Nasal cavity respiratory epithelium epithelial cell of viscerocranial mucosa (primary cell): Measurements from ENCODE around the gene SST. TPM values are rescaled to one million over a fixed set of nuclear protein-coding genes. Genes with fewer than 3 reads are reported as not detected.

Source experiments
- total RNA-seq: library from RNA; depleted of rRNA; stranded (reverse); fragments of >200 nt; gene quantifications from 2 replicates; pipeline ENCODE4 v1.2.3, GENCODE V29; 2014

SST gene
- total RNA-seq, result not detected in 2 replicates

GRCh38 chr3:187669675-187670504, at the start of gene SST:
Gene SST (minus strand): TSS chr3:187670394. CDS start chr3:187670291, 103 bp downstream.

GRCh38 chr3:187702507-187703033, 32.4 kb upstream of the SST start, which contains the start of gene RTP2:
Gene RTP2 (minus strand): TSS chr3:187702557. CDS start chr3:187702128, 429 bp downstream.

Other genes with a start within 250 kb of the SST start
- gene RTP2, start 32.2 kb upstream of the SST start, total RNA-seq, result not detected in 2 replicates
- 3.4 and 16.1 TPM in 2 replicates for gene BCL6, start 75.1 kb upstream of the SST start, total RNA-seq